Ecto neural progenitor cell (in vitro differentiated cells): Measurements from ENCODE around the gene PYGO2.
A peak's percentile ranks its signal among the peaks of the same experiment; 100 is the strongest.
"Not testable (repeated sequence)": the region's sequence is repeated elsewhere in the genome, so short reads cannot be mapped to it uniquely, and the experiment has no call there.

Source experiments
- DNase-seq: peaks from one replicate; pipeline ENCODE4 v3.0.0-alpha.2; 2018; ENCODE audit warnings: low spot score

PYGO2 gene

DNA sequence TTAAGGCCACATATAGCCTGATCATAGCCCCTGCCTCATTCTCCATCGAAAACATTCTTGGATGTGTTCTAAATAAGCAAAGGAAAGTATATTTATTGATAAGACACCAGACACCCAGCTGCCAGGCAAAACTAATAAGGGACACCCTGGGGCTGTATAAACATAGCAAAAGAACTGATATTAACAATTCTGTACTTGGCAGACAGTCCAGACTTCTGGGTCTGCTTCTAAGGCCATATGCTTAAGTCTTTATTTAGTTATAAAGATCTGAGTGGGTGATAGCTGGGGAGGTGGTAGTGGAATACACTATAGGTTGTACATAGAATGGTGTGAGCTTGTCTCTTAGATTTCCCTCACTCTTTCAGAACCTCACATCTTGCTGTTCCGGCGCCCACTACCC lies 16.8 kb upstream of the PYGO2 start:
- DNase-seq, result no peak

DNA sequence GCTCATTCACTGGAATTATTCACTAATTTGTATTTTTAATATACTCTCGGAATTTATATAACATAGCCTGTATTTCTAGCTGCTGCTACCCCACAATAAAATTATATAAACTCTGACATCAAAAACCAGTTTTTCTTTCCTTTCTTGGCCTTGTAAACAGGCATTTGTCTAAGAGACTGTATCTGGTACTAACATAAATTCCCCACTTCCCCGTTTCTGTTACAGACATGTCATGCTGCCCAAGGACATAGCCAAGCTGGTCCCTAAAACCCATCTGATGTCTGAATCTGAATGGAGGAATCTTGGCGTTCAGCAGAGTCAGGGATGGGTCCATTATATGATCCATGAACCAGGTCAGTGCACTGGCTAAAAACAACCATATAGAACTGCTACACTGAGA lies 16.2 kb upstream of the PYGO2 start:
- not testable (repeated sequence) for DNase-seq

DNA sequence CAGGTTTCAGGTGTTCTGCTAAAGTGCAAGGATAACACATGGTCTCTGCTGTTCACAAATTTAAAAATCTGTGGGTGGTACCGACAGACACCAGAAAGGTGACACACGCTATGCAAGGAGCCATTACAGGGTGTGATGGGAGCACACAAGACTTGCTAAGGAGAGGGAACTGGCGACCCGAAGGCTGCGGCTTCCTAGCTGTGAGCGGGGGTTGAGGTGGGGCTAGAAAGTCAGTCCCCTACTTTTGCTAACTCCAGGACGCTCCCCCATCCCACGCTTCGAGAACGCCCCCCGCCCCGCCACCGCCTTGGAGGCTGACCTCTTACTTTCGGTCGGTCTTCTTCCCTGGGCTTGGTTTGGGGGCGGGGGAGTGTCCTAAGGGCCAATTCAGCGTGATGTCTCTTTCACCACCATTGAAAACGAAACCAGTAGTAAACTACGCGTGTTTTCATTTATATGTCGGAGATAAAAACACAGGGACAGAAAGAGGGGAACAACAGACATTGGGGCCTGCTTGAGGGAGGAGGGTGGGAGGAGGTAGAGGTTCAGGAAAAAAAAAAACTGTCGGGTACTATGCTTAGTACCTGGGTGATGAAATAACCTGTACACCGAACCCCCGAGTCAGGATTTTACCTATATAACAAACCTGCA lies 14.0 kb upstream of the PYGO2 start:
- peak; percentile 68 for DNase-seq

GRCh38 chr1:154974808-154975408 lies 13.3 kb upstream of the PYGO2 start:
- DNase-seq, result peak; percentile 97

- peak; percentile 97 for DNase-seq
These were observed 12.7 kb upstream of the PYGO2 start, which contains the start of gene CKS1B for GRCh38 chr1:154974102-154974807. CKS1B (plus strand) TSS chr1:154974681; CDS start chr1:154974746, 65 bp downstream.

- peak; percentile 97 for DNase-seq
These were observed 11.9 kb upstream of the PYGO2 start for GRCh38 chr1:154973344-154974101.

DNA sequence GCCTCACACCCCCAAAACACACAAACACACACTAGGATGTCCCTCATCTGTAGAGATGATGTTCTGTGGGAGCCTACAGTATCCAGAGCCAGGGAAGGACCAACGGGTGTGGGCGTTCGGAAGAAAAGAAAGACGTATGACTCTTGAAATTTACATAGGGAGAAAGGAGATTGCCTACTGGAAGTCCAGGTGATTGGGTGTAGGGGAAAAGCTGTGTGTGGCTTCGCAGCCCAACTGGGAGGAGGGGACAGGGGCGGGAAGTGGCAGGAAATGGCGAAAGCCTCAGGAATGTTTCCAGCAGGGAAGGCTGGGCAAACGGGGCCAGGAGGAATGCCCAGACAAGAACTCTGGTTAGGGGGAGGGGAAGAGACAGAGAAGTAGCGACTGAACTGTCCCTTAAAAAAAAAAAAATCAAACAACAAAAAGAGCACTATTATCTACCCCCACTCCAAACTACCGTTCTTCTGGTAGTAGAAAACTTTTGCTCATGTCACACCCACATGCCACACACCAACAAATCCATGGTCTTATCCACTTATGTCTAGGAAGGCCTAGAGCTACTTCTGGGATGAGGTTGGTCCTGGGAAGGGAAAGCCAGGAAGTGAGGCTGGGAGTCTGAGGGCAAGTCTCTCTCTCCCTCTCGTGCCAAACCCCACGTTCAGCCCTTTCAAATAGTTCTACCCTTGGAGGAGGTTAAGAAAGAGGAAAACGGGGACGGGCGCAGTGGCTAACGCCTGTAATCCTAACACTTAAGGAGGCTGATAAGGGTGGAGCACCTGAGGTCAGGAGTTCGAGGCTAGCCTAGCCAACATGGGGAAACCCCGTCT lies 11.1 kb upstream of the PYGO2 start:
- peak; percentile 78 for DNase-seq

GRCh38 chr1:154972213-154972516 lies 10.6 kb upstream of the PYGO2 start:
- DNase-seq, result no peak

DNA sequence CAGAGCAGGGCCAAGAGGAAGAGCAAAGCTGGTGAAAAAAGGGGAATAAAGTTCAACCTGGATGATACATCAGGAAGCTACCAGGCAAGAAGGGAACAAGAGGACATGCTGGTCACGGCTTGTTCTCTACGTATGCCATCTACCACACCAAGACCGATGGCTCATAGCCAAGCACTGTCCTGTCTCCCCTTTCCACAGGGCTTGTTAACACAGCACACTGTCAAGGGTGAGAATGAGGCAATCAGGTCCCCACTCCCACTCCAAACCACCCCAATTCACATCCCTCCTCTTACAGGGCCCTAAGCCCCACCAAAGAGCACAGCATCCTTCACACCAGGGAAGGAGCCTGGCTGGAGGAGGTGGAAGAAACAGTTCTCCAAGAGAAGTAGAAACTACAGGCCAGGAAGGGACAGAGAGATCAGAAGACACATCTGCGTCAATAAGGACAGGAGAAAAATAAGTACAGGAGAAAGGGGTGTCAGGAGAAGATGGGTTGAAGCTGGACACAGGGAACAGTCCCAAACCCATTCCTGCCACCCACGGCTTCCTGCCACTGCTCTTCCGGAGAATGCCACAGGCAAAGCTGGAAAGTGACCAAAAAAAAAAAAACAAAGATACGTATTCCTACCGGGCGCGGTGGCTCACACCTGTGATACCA lies 9.9 kb upstream of the PYGO2 start:
- DNase-seq, result no peak

- peak; percentile 92 for DNase-seq
These were observed 9.2 kb upstream of the PYGO2 start, which contains the start of gene SHC1 for GRCh38 chr1:154970631-154971340. SHC1 (minus strand) TSS chr1:154970747; CDS start chr1:154970526, 221 bp downstream.

- DNase-seq, result no peak
These were observed 8.4 kb upstream of the PYGO2 start for GRCh38 chr1:154969860-154970452.

DNA sequence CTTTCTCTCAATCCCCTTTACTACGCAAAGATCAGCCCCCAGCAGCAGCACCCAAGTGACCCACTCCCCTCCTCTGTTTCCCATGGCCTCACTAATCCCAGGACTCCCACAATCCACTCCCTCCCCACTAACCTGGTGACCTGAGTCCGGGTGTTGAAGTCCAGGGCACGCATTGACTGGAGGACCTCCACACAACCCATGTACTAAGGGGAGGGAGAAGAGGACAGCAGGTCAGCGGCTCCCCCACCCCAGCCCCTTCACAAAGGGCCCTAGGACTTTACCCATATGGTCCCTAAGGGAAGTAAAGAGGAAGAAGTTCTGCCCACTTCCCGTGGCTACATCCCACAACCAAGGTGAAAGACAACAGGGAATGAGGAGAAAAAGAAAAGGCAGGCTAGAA lies 7.7 kb upstream of the PYGO2 start:
- DNase-seq, result no peak

- DNase-seq, result no peak
These were observed 7.1 kb upstream of the PYGO2 start for GRCh38 chr1:154968731-154969130.

DNA sequence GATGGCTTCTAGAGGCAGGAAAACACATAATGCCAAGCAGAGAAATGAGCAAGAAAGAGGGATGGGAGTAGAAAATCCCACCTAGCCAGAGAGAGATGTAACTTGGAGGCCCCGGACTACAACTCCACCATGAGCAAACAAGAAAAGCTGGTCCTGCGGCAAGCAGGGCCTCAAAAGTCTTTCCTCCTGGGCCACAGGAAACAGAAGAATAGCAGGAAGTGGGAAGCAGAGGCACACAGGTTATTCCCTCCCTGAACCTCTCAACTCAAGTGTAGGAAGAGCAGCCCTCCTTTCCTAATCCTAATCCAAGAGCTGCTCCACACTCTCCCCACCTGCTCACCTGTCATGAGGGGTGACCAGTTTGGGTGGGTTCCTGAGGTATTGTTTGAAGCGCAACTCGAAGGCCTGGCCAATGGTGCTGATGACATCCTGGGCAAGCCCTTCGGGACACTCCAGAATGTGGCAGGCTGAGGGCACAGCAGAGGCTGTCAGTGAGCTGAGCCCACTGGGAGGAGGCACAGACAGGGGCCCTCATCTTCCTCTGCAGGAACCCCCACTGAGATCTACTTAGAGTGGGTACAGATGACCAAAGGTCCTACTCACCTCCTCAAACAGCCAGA lies 5.9 kb upstream of the PYGO2 start:
- DNase-seq, result no peak

DNA sequence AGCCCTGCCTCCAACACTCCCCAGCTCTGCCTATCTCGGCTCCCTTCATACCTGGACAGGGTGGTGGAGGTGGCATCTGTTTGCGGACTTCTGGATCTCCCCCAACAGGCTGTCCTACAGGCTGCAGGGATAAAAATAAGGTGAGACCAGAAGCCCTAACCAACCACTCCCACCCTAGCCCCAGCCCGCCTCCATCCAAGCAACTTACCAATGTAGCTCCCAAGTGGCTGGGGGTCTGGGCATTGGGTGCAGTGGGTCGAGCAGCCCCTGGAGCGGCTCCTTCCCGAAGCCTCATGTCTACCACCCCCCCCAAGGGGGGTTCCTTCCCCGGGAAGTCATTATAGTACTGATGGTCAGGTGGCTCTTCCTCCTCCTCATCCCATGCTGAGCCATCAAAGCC lies 4.5 kb upstream of the PYGO2 start:
- no peak for DNase-seq

DNA sequence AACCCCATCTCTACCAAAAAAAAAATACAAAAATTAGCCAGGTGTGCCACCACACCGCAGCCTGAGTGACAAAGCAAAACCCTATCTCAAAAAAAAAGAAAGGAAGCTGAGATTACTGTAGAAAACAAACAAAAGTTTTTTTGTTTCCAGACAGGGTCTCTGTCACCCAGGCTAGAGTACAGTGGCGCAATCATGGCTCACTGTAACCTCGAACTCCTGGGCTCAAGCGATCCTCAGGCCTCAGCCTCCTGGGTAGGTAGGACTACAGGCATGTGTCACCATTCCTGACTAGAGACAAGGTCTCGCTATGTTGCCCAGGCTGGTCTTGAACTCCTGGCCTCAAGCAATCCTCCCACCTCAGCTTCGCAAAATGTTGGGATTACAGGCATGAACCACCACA lies 2.8 kb upstream of the PYGO2 start:
- DNase-seq, result no peak

GRCh38 chr1:154963643-154964042 lies 2.1 kb upstream of the PYGO2 start:
- DNase-seq, result no peak

DNA sequence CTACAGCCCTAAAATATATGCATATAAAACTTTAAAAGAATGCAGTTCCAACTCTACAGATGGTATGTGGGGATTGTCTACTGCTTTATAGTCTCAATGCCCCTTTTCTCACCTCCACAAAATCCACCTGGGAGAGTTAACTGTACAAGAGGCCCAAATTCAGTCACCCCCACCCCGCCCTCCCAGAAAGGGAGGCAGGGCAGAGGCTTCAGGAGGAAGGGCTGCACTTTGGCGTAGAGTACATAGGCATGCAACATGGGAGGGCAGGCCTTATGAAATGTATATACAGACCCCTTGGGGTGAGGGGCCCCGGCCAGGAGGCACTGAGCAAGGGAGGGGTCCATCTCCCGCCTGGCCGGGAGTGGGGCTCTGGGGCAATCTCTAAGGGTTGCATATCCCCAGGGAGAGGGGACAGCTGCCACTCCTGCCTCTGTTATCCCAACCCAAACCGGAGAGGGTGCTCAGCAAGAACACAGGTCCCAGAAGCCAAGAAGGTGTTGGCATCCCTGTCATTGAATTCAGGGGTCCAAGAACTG lies 1.3 kb upstream of the PYGO2 start:
- no peak for DNase-seq

GRCh38 chr1:154962156-154962749 lies 671 bp upstream of the PYGO2 start:
- DNase-seq, result no peak
